ENCODE results near the gene NTM.

The NTM gene

DNA sequence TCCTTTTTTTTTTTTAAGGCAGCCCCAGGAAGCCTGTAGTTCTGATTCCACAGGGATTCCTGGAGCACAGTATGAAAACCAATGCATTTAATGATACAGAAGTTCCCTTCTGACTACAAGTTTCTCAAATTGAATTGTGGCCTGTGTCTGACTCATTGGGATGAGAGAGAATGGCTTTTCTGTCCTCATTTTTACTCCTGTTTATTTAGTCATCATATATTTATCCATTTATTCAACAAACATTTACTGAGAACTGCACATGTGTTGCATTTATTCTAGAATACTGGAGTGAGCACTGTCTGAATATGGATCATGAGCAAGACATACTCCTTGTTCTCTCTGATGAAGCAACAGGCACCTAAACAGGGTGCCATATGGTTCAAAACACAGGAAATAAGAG lies 231.2 kb downstream of the NTM start:
- DNase-seq (ENCODE audit: low read depth) = no peak

DNA sequence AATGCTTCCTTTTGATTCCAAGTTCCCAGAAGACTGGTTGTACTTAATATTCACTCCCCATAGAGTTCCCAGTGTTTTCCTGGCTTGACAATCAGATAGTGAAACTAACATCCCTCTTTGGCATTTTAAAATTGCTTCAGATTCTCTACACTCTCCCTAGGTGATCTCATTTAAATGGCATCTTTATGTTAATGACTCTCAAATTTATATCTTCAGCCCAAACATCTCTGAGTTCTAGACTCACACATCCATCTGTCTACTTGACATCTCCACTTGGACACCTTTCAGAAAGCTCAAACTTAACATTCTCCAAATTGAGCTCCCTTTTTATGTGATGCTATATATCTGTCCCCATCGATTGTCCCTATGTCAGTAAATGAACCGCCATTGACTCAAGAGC lies 232.0 kb downstream of the NTM start:
- no peak for DNase-seq (ENCODE audit: low read depth)

DNA sequence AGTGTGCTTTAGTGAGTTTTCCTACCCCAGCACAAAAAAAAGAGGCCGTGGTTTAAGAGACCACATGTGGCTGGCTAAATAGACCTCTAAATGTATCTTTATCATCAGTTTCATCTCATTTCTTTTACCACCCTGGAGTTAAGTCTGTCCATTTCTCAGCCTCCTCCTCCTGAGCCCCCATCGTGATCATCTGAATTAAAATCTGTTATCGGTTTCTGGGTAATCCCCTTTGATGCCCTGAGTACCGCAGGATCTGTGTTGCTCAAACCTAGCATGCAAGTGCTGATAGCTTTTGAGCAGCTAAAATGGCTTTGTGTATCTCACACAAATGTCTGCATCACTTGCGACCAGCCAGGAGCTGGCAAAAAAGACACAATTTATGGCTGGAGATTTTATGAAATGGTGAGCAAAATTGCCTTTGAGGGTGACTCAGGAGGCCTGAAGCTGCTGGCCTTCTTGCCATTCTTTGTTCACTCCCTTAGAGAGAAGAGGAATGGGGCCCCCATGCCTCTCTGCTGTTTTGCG lies 236.5 kb downstream of the NTM start:
- DNase-seq (ENCODE audit: low read depth) = no peak

DNA sequence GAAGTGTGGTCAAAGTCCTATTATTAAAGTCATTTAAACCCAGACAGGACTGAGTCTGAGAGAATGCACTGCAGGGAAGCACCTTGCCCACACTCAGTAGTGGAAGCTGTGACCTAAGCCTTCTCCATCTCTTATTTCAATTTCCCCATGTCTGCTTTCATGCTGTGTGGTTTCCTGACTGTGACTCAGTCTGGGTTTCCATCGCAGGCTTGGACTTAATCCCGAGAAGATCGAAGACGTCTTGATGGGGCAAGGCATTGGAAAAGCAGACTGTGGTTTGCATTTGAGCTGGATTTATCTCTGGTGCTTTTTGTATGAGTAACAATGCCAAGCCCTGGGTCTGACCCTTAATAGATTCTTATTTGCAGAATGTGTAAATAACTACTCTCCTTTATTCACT lies 238.9 kb downstream of the NTM start:
- DNase-seq (ENCODE audit: low read depth) = no peak

DNA sequence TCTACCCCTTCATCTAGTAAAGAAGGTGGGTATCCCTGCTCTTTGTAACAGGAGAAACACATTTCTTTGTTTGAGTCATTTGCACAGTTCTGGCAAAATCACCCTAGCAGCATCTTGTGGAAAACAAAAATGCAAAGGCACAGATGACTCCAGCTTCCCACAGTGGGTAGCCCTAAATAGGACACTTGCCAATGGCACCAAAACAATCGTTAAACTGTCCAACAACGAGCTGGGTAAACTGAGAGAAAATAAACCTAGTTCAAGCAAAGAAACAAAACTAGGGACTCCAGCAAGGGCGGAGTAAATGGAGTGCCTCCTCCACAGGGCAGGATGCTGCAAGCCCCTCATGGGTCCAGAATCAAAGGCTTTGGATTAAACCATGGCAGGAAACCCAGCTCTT lies 239.5 kb downstream of the NTM start:
- no peak for DNase-seq (ENCODE audit: low read depth)

DNA sequence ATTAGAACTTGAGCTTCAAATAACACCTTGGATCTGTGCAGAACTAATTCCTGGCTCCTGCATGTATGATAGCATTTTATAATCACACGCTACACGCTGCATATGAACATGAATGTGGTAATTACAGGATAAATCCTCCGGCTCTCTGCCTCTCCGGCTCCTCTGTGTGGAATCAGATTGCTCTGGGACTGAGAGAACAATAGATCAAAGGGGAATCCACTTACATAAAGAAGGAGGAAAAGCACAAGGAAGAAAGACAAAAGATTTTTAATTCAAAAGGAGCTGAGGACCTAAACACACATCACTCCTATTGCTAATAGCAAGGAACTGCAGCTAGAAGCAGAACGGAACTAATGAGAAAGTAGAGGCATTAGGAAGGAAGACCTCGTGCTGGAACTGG lies 240.9 kb downstream of the NTM start:
- DNase-seq (ENCODE audit: low read depth) = no peak

DNA sequence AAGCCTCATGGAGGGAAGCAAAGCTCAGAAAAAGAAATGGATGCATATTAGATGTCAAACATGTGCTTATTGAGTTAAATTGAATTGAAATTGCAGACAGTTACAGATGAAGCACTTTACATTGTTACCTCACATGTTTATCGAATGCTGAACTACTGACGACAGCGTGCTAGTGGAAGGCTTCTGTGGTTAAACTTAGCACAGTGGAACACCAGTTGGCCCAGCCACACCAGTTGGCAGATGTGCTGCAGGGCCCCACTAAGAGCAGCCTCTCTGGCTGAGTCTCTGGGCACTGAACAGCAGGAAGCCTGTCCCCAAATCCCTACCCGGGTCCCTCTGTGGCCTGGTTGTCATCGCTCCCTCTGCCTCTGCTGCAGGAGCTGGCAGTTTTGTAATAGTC lies 242.1 kb downstream of the NTM start:
- DNase-seq (ENCODE audit: low read depth) = no peak

DNA sequence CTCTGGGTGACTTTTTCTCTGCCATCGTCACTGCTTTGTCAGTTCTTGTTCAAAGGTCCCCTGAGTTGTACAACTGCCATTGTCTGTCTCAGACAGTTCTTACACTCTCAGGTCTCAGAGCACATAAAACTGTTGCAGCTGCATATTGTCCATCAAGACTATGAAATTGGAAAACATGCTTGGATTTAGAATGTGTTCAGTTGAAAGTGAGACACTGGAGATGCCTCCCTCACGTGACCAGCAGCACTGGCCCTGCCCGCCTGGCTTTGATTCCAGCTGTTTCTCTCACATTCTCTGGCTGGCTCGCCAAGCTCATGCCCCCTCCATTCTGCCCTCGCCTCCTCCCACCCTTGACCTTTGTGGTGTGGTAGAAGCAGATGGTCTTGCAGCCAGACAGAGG lies 244.2 kb downstream of the NTM start:
- no peak for DNase-seq (ENCODE audit: low read depth)

DNA sequence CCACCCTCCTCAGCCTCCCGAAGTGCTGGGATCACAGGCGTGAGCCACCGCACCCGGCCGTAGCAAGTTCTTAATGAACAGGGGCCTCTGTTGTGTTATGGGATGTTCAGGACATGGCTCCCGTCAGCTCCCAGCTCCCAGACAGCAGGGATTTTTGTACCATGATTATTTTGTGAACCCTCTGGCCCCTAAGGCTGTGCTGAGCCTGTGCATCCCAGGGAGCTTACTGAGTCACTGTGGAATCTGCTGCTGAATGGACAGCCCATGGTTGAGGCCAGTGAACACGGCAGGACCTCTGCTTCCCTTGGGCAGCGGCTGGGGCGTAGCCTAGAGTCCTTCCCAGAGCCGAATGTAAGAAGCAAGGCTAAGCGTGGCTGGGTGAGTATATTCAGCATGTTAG lies 245.2 kb downstream of the NTM start:
- DNase-seq (ENCODE audit: low read depth) = no peak

DNA sequence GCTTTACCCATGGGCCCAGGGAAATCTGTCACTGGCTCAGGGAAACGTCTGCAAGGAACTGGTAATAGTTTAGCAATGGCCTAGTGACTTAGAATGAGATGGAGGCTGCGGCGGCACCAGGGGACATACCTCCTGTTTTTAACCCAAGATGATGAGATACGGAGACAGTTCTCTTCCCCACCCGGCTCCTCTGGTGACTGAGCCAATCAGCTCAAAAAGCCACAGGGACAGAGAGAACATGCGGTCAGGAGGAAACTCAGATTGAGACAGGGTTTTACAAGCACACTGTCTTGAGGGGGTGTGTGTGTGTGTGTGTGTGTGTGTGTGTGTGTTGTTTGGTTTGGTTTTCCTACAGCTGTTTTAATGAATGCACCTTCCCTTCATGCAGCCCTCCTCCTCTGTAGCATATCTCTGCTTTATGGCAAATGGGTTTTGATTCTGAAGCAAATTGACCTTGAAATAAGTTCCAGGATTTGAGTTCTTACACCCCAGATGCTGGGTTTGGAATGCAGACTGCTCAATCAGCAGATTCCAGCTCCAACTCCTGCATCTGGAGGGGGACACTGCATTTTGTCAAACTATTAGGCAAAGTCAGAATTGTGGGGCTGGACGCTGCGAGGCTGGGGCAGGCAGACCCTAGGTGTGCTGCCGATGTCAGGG lies 246.2 kb downstream of the NTM start:
- DNase-seq (ENCODE audit: low read depth) = no peak

DNA sequence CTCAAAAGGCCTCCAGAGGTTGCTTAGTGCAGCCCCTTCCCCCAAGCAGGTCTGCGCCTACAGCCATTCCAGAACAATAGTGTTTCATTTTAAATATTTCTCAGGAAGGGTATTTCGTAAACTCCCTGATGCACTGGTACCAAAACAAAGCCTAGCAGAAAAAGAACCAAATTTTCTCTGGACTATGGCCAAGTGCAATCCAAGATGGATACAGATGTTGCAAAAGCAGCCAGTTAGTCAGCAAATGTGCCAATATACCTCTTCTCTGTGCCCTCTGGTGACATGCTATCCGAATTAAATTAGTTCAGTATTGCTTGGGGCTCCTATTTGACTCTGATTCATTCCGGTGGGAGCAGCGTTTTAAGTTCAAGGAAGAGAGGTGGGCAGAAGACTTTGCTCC lies 247.8 kb downstream of the NTM start:
- DNase-seq (ENCODE audit: low read depth) = no peak

DNA sequence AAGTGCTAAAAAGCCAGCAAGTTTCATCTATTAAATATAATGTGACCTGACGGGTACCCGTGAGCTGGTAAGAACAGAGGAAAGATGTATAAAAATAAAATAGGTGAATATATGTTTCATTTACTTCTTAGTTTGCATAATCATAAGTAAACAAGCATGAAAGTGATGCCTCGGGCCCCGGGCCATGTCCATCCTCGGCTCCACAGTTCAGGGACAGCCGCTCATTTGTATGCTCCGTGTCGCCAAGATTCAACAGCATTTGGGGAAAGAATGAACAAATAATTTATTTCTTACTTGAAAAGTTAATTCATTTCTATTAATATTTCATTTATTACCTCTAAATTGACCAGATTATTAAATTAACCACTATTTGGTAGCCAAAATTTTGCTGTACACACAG lies 251.8 kb downstream of the NTM start:
- DNase-seq (ENCODE audit: low read depth) = no peak

DNA sequence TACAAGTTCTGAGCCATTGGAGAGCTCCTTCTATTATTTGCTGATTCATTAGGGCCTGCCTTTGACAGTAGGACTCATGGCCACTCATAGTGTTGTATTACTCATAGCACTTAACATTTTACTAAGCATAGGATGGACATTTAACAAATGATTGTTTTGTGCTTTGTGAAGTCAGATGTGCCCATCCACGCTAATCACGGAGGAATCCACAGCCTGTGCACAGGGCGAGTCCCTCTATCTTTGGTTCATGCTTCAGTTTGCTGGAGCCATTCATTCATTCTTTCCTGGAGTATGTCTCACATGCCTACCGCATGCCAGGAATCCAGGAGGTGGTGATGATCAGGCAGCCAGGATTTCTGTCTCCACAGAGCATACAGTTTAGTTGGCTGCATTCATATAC lies 254.1 kb downstream of the NTM start:
- no peak for DNase-seq (ENCODE audit: low read depth)

DNA sequence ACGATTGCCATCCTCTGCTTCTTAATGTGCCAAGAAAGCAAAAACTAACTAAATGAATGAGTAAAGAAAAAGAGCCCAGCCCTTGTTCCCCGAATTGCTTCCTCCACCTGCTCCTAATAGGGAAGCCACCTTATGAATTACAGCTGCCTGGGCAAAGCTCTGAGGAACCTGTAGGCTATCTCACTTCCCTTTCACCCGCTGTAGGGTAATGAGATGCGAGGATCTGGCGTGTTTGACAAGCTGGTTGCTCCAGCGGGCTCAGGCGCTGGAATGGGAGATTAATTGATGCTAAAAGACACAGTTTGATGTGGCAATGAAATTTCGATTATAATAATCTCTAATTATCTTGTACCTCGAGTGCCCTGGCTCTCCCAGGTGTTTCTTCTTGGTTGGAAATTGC lies 256.4 kb downstream of the NTM start:
- DNase-seq (ENCODE audit: low read depth) = no peak

DNA sequence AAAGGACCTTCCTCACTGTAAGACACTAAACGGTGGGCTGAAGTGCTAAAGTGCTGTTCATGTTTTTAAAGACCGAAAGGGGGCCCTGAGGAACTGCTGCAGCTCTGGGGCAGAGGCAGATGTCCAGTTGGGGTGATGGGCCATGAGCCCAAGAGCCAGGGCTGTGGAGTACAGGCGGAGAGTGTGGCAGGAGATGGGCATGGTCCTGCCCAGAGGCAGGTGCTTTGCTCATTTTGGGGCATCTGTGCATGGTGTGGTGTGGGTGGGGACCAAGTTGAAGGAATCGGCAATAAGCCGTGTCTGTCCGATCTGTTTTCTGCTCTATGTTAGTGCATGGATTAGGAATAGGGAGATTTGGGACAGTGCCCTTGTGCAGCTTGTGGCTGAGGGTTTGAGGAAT lies 258.3 kb downstream of the NTM start:
- DNase-seq (ENCODE audit: low read depth) = no peak

DNA sequence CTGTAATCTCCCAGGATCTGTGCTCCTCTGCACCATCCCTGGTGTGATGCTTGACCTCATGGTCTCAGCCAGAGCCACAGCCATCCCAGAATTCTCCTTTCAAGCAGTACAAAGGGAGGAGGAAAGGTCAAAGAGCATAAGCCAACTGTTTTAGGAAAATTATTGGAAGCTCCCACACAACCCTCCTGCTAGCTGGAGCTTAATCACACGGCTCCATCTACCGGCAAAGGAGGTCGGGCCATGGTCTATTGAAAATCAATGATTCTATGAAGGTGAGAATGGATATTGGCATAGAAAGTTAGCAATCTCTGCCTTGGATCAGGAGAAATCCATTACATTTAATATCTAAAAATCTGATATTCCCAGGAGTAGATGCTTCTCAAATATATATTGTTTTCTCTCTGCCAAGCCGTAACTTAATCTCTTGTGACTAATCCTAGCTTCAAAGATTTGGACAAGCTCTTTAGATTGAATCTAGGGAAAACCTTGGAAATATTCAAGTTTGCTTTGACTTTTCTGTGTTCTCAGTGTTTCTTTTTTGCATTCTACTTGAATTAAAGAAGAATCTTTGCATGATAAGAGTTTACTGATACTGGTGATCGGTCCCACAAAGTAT lies 259.6 kb downstream of the NTM start:
- no peak for DNase-seq (ENCODE audit: low read depth)

DNA sequence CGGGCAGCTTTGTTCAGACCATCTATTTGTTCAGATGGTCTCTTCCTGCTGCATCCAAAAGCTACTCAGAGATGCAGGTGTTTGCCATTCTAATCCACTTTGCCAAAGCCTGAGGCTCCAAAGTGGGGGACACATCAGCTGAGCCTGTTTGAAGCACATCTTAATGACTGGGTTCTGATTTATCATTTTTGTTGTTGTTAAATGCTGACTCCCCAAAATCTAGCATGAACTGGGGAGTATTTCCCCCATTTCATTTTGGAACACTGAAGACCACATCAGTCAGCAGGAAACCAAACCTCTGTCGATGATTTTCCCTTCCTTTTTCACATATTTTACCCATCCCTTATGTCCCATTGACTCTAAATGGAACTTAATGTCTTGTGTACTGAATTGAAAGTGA lies 262.6 kb downstream of the NTM start:
- no peak for DNase-seq (ENCODE audit: low read depth)

DNA sequence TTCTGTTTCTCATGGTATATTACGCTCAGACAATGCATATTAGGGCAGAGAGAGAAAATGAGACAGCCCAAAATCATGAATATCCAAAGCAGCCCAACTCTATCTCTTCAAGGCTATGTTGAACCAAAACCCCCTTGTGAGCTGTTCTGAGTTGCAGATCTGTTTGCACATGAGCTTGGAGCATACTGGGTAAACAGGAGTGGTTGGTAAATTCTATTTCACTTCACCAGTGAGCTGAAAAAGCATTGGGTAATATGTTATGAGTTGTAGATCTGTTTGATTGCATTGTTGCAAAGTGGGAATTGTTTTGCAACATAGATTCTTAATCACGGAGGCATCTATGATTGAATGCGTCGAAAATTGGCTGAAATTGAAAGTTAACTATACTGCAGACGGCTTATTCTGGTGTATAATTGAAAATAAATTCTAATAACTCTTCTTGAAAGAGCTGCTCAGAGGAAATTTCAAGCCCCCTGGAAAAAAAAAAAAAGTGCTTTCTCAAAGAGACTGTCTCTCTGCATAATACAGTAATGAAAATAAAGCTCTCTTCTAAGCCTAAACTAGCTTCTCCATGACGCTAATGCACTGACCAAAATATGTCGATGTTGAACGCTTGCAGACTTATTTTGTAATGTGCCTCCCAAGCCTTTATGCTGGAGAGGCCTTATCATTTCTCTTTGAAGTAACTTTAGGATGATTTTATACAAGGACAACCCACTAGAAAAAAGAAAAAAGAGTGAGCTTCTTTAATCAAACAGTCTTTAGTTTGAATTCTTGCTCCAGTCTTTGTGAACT lies 263.7 kb downstream of the NTM start:
- DNase-seq (ENCODE audit: low read depth) = no peak

DNA sequence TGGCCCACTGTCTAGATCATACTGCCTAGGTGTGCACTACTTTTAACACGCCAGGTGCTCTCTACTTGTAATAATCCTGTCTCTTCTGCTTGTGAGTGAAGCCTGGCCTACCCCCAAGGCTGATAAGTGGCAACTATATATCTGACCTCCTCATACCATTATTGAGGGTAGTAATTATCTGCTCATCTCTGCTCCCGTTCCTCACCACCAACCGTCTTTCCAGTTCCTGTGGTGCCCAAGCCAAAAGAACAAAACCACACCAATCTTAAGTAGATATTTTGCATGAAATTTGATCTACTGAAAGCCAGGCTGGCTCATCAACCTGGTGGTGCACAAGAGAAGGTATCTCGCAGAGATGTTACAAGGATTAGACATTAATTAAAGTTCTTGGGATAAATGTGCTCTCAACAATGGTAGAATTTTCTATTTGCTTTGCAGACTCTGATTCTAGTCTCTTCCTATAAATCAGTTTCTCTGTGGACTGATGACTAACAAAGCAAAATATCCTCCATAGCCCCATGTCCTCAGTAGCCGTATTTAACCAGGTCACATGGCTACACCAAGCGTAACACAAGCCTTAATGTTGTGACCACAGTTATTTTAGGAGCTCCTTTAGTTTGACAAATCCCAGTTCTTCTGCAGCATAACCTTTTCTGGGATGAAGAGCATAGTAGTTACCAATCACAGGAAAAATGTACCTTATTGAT lies 267.2 kb downstream of the NTM start:
- no peak for DNase-seq (ENCODE audit: low read depth)

DNA sequence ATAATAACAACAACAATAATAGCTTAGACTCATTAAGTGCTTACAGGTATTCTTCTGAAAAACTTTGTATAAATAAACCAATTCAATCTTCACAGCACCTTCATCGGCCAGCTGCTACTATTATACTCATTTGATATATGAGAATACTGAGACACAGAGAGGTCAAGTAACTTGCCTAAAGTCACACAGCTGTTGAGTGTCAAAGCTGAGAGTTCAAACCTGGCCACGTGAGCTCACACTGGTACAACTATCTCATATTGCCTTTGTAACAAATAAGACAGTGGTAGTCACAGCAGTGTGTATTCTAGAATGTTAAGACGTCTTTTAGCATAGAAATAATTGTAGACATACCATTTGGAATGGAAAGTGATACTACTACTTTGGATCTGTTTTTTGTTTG lies 268.5 kb downstream of the NTM start:
- no peak for DNase-seq (ENCODE audit: low read depth)

DNA sequence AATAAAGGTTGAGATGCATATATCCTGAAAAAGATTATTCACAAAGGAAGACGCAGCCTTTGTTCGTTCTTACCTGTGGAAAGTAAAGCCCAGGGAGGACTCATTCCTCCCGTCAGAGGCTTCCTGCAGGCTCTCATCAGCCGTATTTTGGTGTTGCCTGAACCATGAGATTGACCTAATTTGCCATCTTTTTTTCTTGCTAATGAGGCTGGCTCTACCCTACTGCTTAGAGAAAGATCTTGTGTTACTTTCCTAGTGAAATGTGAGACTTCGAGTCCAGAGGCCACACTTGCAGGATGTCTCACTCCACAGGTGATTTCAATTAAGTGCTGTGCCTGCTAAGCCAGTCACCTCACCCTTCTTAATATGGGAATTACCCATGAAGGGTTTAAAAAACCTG lies 269.9 kb downstream of the NTM start:
- no peak for DNase-seq (ENCODE audit: low read depth)

DNA sequence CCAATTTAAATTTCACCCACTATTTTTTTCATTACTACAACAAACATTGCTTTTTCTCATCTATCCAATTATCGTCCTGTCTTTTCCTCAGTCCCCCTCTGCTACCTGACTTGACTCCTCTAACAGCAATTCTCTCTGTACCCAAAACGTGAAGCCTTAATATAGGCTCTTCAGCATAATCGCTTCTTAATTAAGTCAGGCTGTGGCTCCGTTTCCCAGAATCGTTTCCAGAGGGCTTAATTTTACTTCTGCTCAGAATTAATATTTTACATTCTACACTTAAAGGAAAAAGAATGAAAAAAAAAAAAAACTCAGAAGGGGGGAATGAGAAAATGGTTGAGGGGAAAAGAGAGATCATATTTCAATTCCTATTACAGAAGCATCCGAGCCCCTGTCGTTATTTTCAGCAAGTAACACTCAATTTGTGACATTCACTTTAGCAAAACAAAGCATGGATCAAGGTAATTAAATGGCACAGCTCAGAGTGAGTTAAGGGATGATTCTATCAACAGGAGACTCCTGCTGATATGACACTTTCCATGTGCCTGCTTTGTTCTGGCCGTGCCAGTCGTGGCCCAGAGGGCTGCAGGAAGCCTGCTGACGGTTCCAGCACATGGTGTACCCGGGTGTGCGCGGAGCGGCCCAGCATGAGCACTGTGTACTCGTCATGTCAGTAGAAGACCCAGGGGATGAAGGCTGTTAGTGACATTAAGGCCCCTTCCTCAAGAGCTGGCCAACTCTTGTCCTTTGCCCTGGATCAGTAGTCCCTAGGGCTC lies 272.5 kb downstream of the NTM start:
- no peak for DNase-seq (ENCODE audit: low read depth)
